IMR-90 (cell line): ENCODE measurements around the gene ERICH6. TPM values are rescaled to one million over a fixed set of nuclear protein-coding genes. Genes with fewer than 3 reads are reported as not detected.

Experiments used
- ATAC-seq: fragments of 200-7000 bp; cut with Tn5 transposase; 2 replicates; pipeline ENCODE4 v1.9.1; 2020; ENCODE audit warnings: low read depth, mild to moderate bottlenecking, moderate library complexity
- BruUV-seq: library from RNA; stranded (reverse); fragments of 400-500 nt; replicated peaks from 2 replicates; lab custom pipeline; 2021; lab: Mats Ljungman, UMichigan
- CTCF ChIA-PET: fragments of 300-600 bp; formaldehyde crosslinking; extraction: SDS; loops from one replicate; lab custom pipeline; 2021; ENCODE audit warnings: antibody characterized with exemption; lab: Yijun Ruan, JAX
- POLR2A ChIA-PET: fragments of 300-600 bp; sonication (Branson Sonifier 250); formaldehyde crosslinking; loops from one replicate; lab custom pipeline; 2022; ENCODE audit warnings: antibody characterized with exemption; ENCODE audit not compliant: unreplicated experiment; lab: Charles Lee
- DNase-seq: peaks from one replicate; pipeline ENCODE4 v3.0.0; 2013
- H2AFZ ChIP-seq: replicated peaks from 2 replicates; pipeline ENCODE3; 2013; ENCODE audit warnings: low read length, mild to moderate bottlenecking; ENCODE audit not compliant: poor library complexity
- H2AK5ac ChIP-seq: 2 replicates; pipeline ENCODE4 v1.6.1; 2013; ENCODE audit warnings: low read depth, low read length, inconsistent platforms
- H2AK9ac ChIP-seq: replicated peaks from 2 replicates; pipeline ENCODE3; 2013; ENCODE audit warnings: mild to moderate bottlenecking, low read depth, low read length, moderate library complexity; ENCODE audit not compliant: poor library complexity
- H2BK120ac ChIP-seq: 2 replicates; pipeline ENCODE4 v1.6.1; 2013; ENCODE audit warnings: low read depth, low read length, inconsistent platforms
- H2BK15ac ChIP-seq: 3 replicates; pipeline ENCODE4 v1.6.1; 2013; ENCODE audit warnings: low read depth, low read length, inconsistent platforms
- H2BK20ac ChIP-seq: 2 replicates; pipeline ENCODE4 v1.6.1; 2013; ENCODE audit warnings: low read depth, mild to moderate bottlenecking, inconsistent platforms, low read length, moderate library complexity
- H2BK5ac ChIP-seq: 2 replicates; pipeline ENCODE4 v1.6.1; 2013; ENCODE audit warnings: mild to moderate bottlenecking, low read depth, low read length, inconsistent platforms; ENCODE audit not compliant: poor library complexity, severe bottlenecking
- H3K14ac ChIP-seq: replicated peaks from 2 replicates; pipeline ENCODE4 v1.6.1; 2013; ENCODE audit warnings: low read depth, low read length, inconsistent platforms
- H3K18ac ChIP-seq: 2 replicates; pipeline ENCODE4 v1.6.1; 2013; ENCODE audit warnings: low read depth, low read length, control low read depth
- H3K23ac ChIP-seq: 2 replicates; pipeline ENCODE4 v1.6.1; 2013; ENCODE audit warnings: low read depth, low read length, inconsistent platforms
- H3K27ac ChIP-seq: 2 replicates; pipeline ENCODE4 v1.5.1; 2013; ENCODE audit warnings: mild to moderate bottlenecking, control low read depth, low read length; ENCODE audit not compliant: insufficient read depth
- H3K27me3 ChIP-seq: 2 replicates; pipeline ENCODE4 v1.6.1; 2013; ENCODE audit warnings: low read length; ENCODE audit not compliant: control insufficient read depth, insufficient read depth
- H3K36me3 ChIP-seq: 2 replicates; pipeline ENCODE4 v1.6.1; 2013; ENCODE audit warnings: low read length, mixed read lengths; ENCODE audit not compliant: control insufficient read depth, insufficient read depth
- H3K4ac ChIP-seq: 2 replicates; pipeline ENCODE4 v1.6.1; 2013; ENCODE audit warnings: low read depth, low read length, inconsistent platforms
- H3K4me1 ChIP-seq: 2 replicates; pipeline ENCODE4 v1.6.1; 2013; ENCODE audit warnings: low read length, mixed read lengths; ENCODE audit not compliant: control insufficient read depth, insufficient read depth
- H3K4me2 ChIP-seq: 2 replicates; pipeline ENCODE4 v1.6.1; 2013; ENCODE audit warnings: low read depth, mild to moderate bottlenecking, control low read depth, low read length, moderate library complexity
- H3K4me3 ChIP-seq: 2 replicates; pipeline ENCODE4 v1.5.1; 2013; ENCODE audit warnings: low read depth, mild to moderate bottlenecking, control low read depth, low read length, moderate library complexity; ENCODE audit not compliant: insufficient read depth
- H3K56ac ChIP-seq: 2 replicates; pipeline ENCODE4 v1.6.1; 2013; ENCODE audit warnings: low read length, inconsistent platforms; ENCODE audit not compliant: insufficient read depth; ENCODE audit errors: extremely low read depth
- H3K79me1 ChIP-seq, 2 experiments: 2 replicates each; pipeline ENCODE4 v1.6.1; 2013; ENCODE audit warnings: low read length in 2 of 2, inconsistent platforms in 1 of 2, low read depth in 1 of 2
- H3K9ac ChIP-seq: 2 replicates; pipeline ENCODE4 v1.6.1; 2013; ENCODE audit warnings: low read depth, low read length, control low read depth
- H3K9me1 ChIP-seq: 2 replicates; pipeline ENCODE4 v1.6.1; 2013; ENCODE audit warnings: low read length, inconsistent platforms; ENCODE audit not compliant: insufficient read depth
- H3K9me3 ChIP-seq: 2 replicates; pipeline ENCODE4 v1.6.1; 2013; ENCODE audit warnings: low read length; ENCODE audit not compliant: control insufficient read depth, insufficient read depth
- H4K20me1 ChIP-seq: 2 replicates; pipeline ENCODE4 v1.6.1; 2013; ENCODE audit warnings: low read length, inconsistent platforms; ENCODE audit not compliant: insufficient read depth
- H4K5ac ChIP-seq: 2 replicates; pipeline ENCODE4 v1.6.1; 2013; ENCODE audit warnings: mild to moderate bottlenecking, low read depth, low read length, control low read depth
- H4K8ac ChIP-seq, 2 experiments: 2 replicates each; pipeline ENCODE4 v1.6.1; 2013; ENCODE audit warnings: low read depth in 2 of 2, low read length in 2 of 2, control low read depth in 1 of 2, inconsistent platforms in 1 of 2
- H4K91ac ChIP-seq: 2 replicates; pipeline ENCODE4 v1.6.1; 2013; ENCODE audit warnings: low read depth, low read length, inconsistent platforms; ENCODE audit not compliant: insufficient read depth
- BHLHE40 ChIP-seq: fragments of 150-350 bp; IDR thresholded peaks from 2 replicates; pipeline ENCODE4 v1.6.1; 2016; ENCODE audit warnings: mild to moderate bottlenecking, low read depth, low read length
- CEBPB ChIP-seq: IDR thresholded peaks from 2 replicates; pipeline ENCODE4 v1.6.1; 2012; ENCODE audit warnings: low read depth, low read length, improper control_type of control experiment
- CHD1 ChIP-seq: IDR thresholded peaks from 2 replicates; pipeline ENCODE4 v1.6.1; 2012; ENCODE audit warnings: low read depth, low read length, improper control_type of control experiment
- FOS ChIP-seq: fragments of 150-350 bp; IDR thresholded peaks from 2 replicates; pipeline ENCODE4 v1.6.1; 2016; ENCODE audit warnings: low read depth, low read length
- MAFK ChIP-seq: IDR thresholded peaks from 2 replicates; pipeline ENCODE4 v1.6.1; 2012; ENCODE audit warnings: low read depth, low read length, improper control_type of control experiment
- MAZ ChIP-seq: IDR thresholded peaks from 2 replicates; pipeline ENCODE4 v1.6.1; 2012; ENCODE audit warnings: low read depth, mild to moderate bottlenecking, low read length, improper control_type of control experiment, moderate library complexity, borderline replicate concordance
- MXI1 ChIP-seq: IDR thresholded peaks from 2 replicates; pipeline ENCODE4 v1.6.1; 2012; ENCODE audit warnings: low read depth, mild to moderate bottlenecking, low read length, moderate library complexity, borderline replicate concordance
- NFE2L2 ChIP-seq: fragments of 150-350 bp; IDR thresholded peaks from 2 replicates; pipeline ENCODE4 v1.6.1; 2016; ENCODE audit warnings: low read depth, mild to moderate bottlenecking, low read length
- POLR2A ChIP-seq: IDR thresholded peaks from 2 replicates; pipeline ENCODE4 v1.6.1; 2012; ENCODE audit warnings: mild to moderate bottlenecking, low read depth, low read length
- RAD21 ChIP-seq: IDR thresholded peaks from 2 replicates; pipeline ENCODE4 v1.6.1; 2012; ENCODE audit warnings: low read length, improper control_type of control experiment
- RCOR1 ChIP-seq: IDR thresholded peaks from 2 replicates; pipeline ENCODE4 v1.6.1; 2012; ENCODE audit warnings: mild to moderate bottlenecking, low read length, improper control_type of control experiment; ENCODE audit not compliant: insufficient replicate concordance
- RFX5 ChIP-seq: IDR thresholded peaks from 2 replicates; pipeline ENCODE4 v1.8.0; 2012; ENCODE audit warnings: low read depth, mild to moderate bottlenecking, low read length, moderate library complexity
- SMC3 ChIP-seq: fragments of 150-350 bp; IDR thresholded peaks from 2 replicates; pipeline ENCODE4 v1.6.1; 2016; ENCODE audit warnings: low read depth, mild to moderate bottlenecking, antibody characterized with exemption, low read length, moderate library complexity
- WGBS, 2 experiments: methylation state at CpG; one replicate each; pipeline versions ENCODE4 v1.1.5 to v1.1.7; 2013; ENCODE audit warnings: missing lambda C conversion rate in 2 of 2; ENCODE audit not compliant: insufficient read length in 1 of 2; ENCODE audit errors: extremely low coverage in 2 of 2; 5-methylcytosine and 5-hydroxymethylcytosine counted together
- dilution Hi-C: fragments of 300-500 bp; cut with HindIII; formaldehyde crosslinking; loops from one replicate; pipeline ENCODE4 v1.14.3; 2018; ENCODE audit warnings: low sequenced_read_pairs; ENCODE audit not compliant: unreplicated experiment
- in situ Hi-C: fragments of 300-500 bp; cut with MboI; formaldehyde crosslinking; loops from 3 replicates; pipeline ENCODE4 v1.14.3; 2019; ENCODE audit warnings: low sequenced_read_pairs, inconsistent platforms, mixed read lengths
- intact Hi-C: fragments of 100-400 bp; cut with micrococcal nuclease; formaldehyde crosslinking; loops from 2 replicates; pipeline ENCODE4 v1.10.0; 2022
- polyA plus RNA-seq, 3 experiments: library from polyadenylated mRNA; depleted of rRNA; stranded (reverse); fragments of >200 nt; gene quantifications; 2 replicates each; pipeline ENCODE4 v1.2.3, GENCODE V29; 2012; ENCODE audit warnings: low replicate concordance in 1 of 3
- total RNA-seq: library from RNA; depleted of rRNA; stranded (reverse); fragments of >200 nt; gene quantifications from 2 replicates; pipeline ENCODE4 v1.2.3, GENCODE V29; 2012
- TF ChIP-seq, protein P1 (sequence below): fragments of 150-350 bp; IDR thresholded peaks from 2 replicates; pipeline ENCODE4 v1.6.1; 2016; ENCODE audit warnings: low read depth, mild to moderate bottlenecking, low read length, moderate library complexity, borderline replicate concordance
- TF ChIP-seq, protein P2 (sequence below): conservative IDR thresholded peaks from 2 replicates; pipeline ENCODE4 v1.5.1; 2012; ENCODE audit warnings: mild to moderate bottlenecking, low read depth, low read length, improper control_type of control experiment
- TF ChIP-seq, protein P3 (sequence below): fragments of 150-350 bp; IDR thresholded peaks from 2 replicates; pipeline ENCODE4 v1.6.1; 2017; ENCODE audit warnings: mild to moderate bottlenecking, antibody characterized with exemption, low read length, low read depth

The ERICH6 gene
- total and polyA plus RNA-seq, 2 of the 4 experiments (the other 2 are of a cell fraction): under 0.01 TPM; not detected in 1

DNA sequence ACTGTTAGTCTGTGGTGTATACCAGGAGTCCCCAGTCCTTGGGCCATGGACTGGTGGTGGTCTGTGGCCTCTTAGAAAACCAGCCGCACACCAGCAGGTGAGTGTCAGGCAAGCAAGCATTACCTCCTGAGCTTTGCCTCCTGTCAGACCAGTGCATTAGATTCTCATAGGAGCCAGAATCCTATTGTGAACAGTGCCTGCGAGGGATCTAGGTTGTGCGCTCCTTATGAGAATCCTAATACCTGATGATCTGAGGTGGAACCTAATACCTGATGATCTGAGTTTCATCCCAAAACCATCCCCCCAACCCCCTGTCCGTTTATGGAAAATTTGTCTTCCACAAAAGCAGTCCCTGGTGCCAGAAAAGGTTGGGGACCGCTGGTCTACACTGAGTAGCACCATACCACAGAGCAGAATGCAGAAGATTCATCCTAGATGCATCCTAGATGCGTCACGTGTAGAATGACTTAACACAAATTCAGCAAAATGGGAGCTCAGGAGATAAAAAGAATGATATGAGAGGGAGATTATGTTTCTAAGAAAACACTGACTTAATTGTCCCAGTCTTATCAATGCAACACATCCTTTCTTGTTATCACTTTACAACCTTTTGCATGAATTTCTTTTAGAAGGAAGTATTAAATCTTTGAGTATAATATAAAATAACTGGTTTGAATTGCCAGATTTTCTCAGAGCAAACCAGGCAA is 72.1 kb downstream of the ERICH6 start:
- H3K56ac ChIP-seq: no peak overlapping the region
- H3K18ac ChIP-seq: no peak overlapping the region
- H3K4me3 ChIP-seq: no peak overlapping the region
- intact Hi-C loops: no loop called here
- DNase-seq (no peak), ATAC-seq (no peak)
- 88% methylated on average over 3 of the region's 7 CpGs; no CpG with 5 or more reads in 1 of the 2 experiments for WGBS, 2 experiments
- no peak overlapping the region for H2BK15ac ChIP-seq
- peaks cover 7% of the 10 kb centered on the region for H3K36me3 ChIP-seq
- H2BK20ac ChIP-seq: no peak overlapping the region
- H3K9me3 ChIP-seq: no peaks in the 10 kb centered on the region
- H4K5ac ChIP-seq: no peak overlapping the region
- no peak overlapping the region for H3K9ac ChIP-seq
- H3K23ac ChIP-seq: no peak overlapping the region
- POLR2A ChIA-PET: no interaction called here
- in situ Hi-C loops: no loop called here
- H4K20me1 ChIP-seq: no peaks in the 10 kb centered on the region
- H4K91ac ChIP-seq: no peak overlapping the region
- no peaks in the 10 kb centered on the region for H3K27me3 ChIP-seq
- H3K27ac ChIP-seq: no peak overlapping the region
- H2BK120ac ChIP-seq: no peak overlapping the region
- H4K8ac ChIP-seq: no peak overlapping the region
- peaks cover 2% of the 10 kb centered on the region; the same call in 1 of the 2 replicates for H3K4me1 ChIP-seq
- no TSS peak for BruUV-seq
- CTCF ChIA-PET: no interaction called here
- no peak overlapping the region for H3K4ac ChIP-seq
- dilution Hi-C loops: no loop called here
- no peak overlapping the region for H2BK5ac ChIP-seq
- no peak overlapping the region for H2AK5ac ChIP-seq
- no peak overlapping the region for H3K14ac ChIP-seq
- no peak overlapping the region for H2AFZ ChIP-seq
- no peak overlapping the region for H3K4me2 ChIP-seq
- no peak for TF ChIP-seq MXI1
- TF ChIP-seq MAFK: no peak
- TF ChIP-seq, protein P1, sequence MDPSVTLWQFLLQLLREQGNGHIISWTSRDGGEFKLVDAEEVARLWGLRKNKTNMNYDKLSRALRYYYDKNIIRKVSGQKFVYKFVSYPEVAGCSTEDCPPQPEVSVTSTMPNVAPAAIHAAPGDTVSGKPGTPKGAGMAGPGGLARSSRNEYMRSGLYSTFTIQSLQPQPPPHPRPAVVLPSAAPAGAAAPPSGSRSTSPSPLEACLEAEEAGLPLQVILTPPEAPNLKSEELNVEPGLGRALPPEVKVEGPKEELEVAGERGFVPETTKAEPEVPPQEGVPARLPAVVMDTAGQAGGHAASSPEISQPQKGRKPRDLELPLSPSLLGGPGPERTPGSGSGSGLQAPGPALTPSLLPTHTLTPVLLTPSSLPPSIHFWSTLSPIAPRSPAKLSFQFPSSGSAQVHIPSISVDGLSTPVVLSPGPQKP: no peak
- no peak for TF ChIP-seq RAD21
- no peak for TF ChIP-seq CHD1
- TF ChIP-seq, protein P2, sequence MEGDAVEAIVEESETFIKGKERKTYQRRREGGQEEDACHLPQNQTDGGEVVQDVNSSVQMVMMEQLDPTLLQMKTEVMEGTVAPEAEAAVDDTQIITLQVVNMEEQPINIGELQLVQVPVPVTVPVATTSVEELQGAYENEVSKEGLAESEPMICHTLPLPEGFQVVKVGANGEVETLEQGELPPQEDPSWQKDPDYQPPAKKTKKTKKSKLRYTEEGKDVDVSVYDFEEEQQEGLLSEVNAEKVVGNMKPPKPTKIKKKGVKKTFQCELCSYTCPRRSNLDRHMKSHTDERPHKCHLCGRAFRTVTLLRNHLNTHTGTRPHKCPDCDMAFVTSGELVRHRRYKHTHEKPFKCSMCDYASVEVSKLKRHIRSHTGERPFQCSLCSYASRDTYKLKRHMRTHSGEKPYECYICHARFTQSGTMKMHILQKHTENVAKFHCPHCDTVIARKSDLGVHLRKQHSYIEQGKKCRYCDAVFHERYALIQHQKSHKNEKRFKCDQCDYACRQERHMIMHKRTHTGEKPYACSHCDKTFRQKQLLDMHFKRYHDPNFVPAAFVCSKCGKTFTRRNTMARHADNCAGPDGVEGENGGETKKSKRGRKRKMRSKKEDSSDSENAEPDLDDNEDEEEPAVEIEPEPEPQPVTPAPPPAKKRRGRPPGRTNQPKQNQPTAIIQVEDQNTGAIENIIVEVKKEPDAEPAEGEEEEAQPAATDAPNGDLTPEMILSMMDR: no peak
- no peak for TF ChIP-seq CEBPB
- TF ChIP-seq BHLHE40: no peak
- TF ChIP-seq FOS: no peak
- no peak for TF ChIP-seq RFX5
- TF ChIP-seq NFE2L2: no peak
- TF ChIP-seq, protein P3, sequence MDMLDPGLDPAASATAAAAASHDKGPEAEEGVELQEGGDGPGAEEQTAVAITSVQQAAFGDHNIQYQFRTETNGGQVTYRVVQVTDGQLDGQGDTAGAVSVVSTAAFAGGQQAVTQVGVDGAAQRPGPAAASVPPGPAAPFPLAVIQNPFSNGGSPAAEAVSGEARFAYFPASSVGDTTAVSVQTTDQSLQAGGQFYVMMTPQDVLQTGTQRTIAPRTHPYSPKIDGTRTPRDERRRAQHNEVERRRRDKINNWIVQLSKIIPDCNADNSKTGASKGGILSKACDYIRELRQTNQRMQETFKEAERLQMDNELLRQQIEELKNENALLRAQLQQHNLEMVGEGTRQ: no peak
- no peak for TF ChIP-seq RCOR1
- TF ChIP-seq MAZ: no peak
- TF ChIP-seq SMC3: no peak
- no peak for TF ChIP-seq POLR2A
- no peaks in the 10 kb centered on the region; the same call in 1 of the 2 replicates for H3K9me1 ChIP-seq
- H3K79me1 ChIP-seq: 0 out of 4 replicates have a peak, but pooled peaks cover 0 to 3% of the 10 kb centered on the region in 2 experiments
- no peak overlapping the region for H2AK9ac ChIP-seq
